Activated naive CD4-positive, alpha-beta T cell (primary cell): ENCODE results near the gene RIPOR1.
"Not testable (repeated sequence)": the region's sequence is repeated elsewhere in the genome, so short reads cannot be mapped to it uniquely, and the experiment has no call there.

ENCODE experiments used
- DNase-seq, 4 experiments: peaks; one replicate each; lab custom pipeline; 2025; lab: John Stamatoyannopoulos, UW

Gene RIPOR1

GRCh38 chr16:67516296-67517154, 12.1 kb upstream of the RIPOR1 start:
- no peak for DNase-seq

- DNase-seq, result no peak
Measured at GRCh38 chr16:67517155-67517445, 11.5 kb upstream of the RIPOR1 start.

GRCh38 chr16:67517661-67518423, 10.8 kb upstream of the RIPOR1 start:
- no peak for DNase-seq

GRCh38 chr16:67518676-67519075, 10.0 kb upstream of the RIPOR1 start:
- no peak for DNase-seq

GRCh38 chr16:67519242-67519641, 9.4 kb upstream of the RIPOR1 start:
- no peak for DNase-seq

DNA sequence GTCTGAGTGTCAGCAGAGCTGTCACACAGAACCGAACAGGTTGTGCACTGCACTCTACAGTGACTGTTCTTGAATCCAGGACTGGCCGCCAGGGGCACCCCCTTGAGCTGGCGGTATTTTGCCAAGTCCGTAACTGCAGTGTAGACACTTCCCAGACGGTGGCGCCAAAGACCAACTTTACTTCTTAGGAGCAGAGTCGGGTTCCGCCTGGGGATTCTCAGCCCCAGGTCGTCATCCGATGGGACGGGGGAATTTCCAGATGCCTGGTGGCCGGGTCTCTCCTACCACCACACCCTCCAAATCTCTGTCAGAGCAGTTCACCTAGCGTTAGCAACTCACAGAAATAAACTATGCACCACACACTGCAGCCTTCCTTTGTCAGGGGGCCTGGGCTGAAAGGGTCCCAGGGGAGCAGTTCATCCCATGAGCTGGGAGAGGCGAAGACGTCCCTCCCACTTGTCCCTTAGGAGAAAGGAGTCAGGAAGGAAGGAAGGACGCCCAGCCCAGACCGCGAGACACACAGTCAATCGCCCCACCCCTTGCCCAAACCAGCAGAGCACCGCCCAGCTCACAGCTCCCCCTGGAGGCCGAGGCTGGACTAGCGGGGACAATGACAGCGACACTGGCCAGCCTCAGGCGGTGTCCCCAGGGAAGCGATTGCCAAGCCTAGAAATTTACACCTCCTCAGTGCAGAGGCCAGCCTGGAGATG, 7.4 kb upstream of the RIPOR1 start:
- peak; percentile 91 to 97 (median 95) for DNase-seq

DNA sequence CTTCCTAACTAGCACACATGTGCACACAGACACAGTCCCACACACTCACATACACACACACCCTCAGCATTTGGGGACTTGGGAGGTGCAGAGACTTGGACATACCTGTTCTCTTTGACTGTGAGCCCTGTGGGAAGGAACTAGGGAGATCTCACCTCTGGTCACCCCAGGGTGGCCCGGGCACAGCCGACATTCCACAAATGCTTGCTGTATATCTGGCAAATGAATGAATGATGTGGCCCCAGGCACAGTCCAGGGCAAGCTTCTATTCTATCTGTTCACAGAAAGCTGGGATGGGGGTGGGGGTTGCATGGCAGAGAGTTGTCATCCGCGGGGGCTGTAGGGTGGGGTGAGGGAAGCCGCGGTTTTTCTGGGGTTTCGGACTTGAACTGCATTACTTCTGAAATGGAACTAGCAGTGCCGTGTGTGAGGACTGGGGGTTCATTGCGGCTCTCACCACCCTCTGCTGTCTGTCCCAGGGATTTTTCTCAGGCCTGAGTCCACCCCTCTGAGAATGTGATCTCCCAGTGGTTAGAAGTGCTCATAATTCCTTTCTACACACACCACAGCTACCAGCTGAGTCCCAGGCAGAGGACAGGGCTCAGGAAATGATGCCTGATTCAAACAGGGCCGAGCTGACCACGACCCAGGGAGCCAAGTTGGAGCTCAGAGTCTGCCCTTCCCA, 3.3 kb upstream of the RIPOR1 start:
- no peak for DNase-seq

DNA sequence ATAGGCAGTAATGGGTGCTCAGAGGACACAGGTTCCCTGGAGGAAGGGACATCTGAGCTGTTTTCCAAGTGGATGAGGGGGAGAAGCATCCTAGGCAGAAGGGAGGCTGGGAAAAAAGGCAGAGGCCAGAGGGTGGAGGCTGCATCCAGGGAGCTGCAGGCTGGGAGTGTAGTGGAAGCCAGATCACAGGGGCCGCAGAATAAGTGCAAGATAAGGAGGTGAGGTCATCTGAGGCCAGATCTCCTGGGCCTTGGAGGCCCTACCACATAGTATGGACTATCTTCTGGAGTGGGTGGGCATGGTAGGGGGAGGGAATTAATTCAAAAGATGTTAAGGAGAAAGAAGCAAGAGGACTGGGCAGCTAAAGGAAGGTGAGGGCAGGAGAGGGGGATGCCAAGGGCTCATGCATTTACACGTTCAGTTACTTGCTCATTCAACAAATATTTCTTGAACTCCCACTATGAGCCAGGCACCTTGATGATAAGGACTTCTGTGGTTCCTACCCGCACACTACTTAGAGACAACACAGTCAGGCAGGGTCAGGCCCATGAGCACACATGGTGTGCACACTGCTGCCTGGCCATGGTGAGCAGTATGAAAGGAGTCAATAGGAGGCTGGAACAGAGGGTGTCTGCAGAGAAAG, 2.4 kb upstream of the RIPOR1 start:
- no peak for DNase-seq

DNA sequence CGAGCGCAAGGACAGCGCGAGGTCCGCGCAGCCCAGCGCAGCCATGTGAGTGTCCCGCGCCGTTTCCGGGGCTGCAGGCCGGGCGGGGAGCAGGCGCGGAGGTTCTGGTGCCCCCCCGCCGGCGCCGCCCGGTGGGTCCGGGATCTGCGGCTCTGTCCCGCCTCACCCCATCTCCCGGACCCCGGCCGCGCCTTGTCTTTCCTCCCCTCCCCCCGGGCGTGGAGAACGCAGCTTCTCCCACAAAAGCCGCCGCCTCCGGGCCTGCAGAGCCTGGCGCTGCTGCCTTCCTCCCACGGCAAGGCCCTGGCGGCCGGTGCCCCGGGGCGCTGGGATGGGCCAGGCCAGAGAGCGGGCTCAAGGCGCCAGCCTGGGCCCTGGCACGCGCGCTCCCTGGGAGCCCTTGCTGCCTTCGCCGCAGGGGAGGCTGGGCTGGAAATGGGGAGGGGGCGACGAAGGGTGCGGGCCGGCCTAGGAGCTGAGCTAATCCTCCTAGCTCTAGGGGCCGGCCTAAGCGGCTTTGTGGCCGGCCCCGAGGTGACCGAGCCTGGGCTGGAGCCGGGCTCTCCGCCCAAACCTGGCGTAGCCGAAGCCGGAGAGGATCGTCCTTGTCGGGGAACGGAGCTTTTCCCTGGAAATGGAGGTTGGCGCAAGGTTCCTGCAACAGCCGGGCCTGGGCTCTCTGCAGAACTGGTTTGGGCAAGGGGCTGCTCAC, 397 bp downstream of the RIPOR1 start:
- DNase-seq, result peak in 1 of 4 experiments; percentile 26

DNA sequence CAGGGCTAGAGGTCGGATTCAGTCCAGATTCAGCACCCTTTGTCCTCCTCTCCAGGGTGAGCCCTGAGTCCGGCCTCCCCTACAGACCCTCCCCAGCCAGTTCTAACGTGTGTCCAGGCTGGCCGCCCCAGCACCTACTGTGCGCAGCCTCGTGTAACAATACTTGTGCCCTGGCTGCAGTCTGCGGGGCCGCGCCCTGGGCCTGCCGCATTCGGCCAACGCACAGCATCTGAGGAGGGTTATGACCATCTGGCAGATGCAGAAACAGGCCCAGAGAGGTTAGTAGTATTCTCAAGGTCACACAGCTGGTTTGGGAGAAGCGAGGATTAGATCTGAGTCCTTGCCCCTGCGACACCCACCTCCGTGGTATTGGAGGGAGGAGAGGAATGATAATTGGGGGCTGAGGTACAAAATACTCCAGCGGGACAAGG, 968 bp downstream of the RIPOR1 start:
- DNase-seq, result no peak

DNA sequence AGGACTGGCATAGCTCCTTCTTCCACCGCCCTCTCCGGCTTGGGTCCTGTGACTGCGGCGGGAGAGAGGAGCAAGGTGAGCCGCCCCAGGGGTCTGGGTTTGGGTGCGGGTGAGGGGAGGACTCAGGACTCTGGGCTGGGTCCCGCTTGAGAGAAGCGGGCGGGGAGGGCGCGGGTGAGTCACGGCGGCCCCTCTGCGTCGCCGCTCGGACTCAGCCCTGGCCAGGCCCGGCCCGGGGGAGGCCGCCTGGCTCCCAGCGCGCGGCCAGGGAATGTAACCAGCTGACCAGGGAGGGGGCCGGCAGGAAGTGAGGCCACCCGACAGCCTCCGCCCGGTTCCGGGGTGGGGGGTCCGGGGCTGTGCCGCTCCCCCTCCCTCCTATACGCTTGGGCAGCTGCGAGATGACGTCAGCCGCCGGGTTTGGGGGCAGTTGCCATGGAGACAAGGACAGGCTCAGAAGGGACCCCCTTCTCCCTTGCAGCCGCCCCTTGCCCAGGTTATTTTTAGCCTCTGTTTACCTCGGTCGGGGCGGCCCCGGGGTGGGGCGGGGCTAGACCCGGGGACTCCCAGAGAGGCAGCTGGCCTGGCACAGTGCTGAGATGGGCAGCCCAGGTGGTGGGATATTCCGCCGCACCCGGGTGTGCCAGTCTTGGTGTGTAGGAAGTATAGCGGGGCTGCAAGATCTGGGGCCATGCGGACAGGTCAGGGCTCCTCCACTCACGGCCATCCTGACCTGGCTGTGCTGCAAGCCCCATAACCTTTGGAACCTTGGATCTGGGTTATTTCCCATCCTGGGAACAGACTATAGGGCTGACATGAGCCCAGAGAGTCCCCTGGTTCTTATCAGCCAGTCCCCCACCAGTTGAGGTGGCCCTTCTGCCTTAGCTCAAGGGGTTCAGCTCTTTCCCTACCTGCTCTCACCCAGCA, 1.6 kb downstream of the RIPOR1 start:
- DNase-seq, result no peak

DNA sequence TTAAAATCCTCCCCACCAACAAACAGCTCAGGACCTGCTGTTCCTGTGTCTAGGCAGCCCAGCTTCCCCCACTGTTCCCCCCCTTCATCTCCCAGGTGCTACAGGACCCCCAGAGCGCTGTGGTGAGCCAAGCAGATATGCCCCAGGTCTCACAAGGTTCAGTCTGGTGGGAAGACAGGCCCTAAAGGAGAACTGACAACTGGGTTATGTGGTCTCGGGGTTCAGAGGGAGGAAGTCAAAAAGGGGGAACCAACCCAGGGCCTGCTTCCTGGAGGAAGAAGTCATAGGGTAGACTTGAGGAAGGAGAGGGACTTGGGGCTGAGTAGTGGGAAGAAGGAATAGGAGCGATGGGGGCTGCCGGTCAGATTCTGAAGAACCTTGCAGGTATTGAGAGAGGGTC, 2.6 kb downstream of the RIPOR1 start:
- no peak for DNase-seq

DNA sequence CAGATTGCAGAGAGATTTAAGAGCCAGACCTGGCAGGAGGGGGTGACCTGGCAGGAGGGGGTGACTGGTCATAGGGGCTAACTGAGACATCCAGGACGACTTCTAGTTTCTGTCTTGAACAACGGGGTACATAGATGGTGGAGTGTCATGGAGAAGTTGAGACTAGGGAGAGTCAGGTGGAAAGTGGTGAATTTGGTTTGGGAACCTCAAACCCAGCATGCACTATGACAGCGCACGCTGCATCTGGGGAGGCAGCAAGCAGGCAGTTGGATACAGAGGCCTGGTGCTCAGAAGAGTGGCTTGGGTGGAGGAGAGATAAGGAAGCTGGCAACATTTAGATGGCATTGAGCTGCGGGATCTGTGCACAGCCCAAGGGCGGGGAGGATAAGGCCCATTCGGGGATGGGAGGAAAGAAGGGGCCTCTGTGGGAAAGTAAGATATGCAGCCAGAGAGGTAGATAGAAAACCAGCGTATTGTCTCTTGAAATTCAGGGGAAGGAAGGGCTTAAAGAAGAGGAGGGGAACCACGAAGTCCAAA, 4.5 kb downstream of the RIPOR1 start:
- no peak for DNase-seq

- DNase-seq, result not testable (repeated sequence)
Measured at GRCh38 chr16:67533987-67534386, 5.4 kb downstream of the RIPOR1 start.

DNA sequence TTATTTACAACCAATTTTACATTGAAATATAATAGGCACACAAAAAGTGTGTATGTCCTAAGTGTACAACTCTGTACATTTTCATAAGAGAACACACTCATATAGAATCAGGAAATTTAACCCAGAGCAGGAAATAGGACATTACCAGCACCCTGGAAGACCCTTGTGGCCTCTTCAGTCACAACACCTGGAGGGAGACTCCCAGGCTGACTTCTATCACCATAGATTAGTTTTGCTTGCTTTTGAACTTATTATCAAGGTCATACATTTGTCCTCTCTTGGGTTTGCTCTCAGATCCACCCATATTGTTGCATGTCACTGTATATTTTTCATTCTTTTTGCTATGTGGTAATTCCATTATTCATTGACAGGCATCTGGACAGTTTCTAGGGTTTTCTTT, 5.8 kb downstream of the RIPOR1 start:
- DNase-seq, result no peak

DNA sequence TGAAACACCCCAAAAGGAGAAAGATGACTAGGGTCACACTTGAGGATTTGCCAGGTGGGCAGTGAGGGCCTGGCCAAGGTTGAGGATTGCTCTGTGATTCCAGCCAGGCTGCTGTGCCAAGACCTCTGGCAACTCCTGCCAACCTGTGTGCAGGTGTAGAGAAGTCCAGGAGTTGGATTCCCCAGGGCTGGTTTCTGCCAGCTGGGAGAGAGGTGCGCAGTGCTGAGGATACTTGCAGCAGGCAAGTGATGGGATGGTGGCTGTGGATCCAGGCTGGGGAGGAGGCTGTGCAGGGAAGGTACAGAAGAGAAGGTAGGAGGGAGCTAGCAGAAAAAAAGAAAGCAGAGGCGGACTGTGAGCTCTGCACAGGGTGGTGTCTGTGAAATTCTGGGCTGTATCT, 6.6 kb downstream of the RIPOR1 start:
- DNase-seq, result no peak

DNA sequence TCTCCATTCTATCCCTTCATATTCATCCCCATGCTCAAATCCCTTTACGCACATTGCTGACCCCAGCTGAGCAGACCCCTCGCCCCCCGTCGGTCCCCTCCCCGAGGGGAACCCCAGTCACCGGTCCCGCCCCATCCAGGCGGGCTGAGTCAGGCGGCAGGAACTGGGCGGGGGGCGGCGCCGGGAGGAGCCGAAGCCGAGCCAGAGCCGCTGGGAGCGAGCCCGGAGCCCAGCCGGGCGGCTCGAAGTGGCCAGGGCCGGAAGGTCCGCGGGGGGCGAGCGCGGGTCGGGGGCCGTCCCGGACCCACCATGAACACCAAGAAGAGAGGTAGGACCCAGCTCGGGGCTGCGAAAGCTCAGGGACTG, 8.6 kb downstream of the RIPOR1 start:
- peak in 3 of 4 experiments; percentile 12 to 42 (median 24) for DNase-seq

DNA sequence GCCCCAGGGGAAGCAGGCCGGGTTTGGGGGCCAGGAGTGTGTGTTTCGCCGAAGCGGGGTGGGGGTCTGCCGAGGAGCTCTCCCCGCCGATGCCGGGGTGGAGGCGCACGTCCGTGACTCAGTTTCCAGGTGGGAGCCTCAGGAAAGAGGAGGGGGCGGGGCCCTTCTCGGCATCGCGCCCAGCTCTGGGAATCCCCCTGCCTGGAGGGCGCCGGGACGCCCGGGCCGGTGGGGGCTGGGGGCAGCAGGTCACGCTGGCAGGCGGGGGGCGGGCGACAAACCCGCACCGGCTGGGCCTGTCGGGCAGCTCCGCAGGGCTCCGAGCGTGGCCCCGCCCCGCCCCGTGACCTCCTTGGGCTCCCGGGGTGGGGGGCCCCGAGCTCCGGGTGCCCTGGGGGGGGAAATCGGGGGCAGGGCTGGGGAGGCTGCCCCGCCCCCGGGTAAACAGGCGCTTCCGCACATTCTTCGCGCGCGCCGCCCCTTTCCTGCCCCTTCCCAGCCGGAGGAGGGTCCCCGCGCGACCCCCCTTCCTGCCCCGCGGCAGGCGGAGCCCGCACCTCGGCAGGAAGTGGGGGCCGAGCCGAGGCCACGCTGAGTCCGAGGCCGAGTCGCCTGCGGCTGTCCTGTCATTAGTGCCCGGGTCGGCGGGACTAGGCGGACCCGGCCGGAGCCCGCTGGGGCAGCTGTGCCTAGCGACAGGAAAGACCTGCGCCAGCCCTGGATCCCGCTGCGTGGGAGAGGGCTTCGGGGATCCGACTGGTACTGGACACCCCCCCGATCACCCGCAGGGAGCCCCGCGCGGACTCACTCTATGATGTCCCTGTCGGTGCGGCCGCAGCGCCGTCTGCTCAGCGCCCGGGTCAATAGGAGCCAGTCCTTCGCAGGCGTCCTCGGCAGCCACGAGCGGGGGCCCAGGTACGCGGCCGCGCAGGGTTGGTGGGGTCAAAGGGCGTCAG, 9.3 kb downstream of the RIPOR1 start:
- peak in 2 of 4 experiments; percentile 53 to 65 for DNase-seq
